Subcutaneous adipose tissue (tissue), 4 donors: ENCODE results near the gene GATA3. TPM values are rescaled to one million over a fixed set of nuclear protein-coding genes. Genes with fewer than 3 reads are reported as not detected.

ENCODE experiments used
- total RNA-seq, 4 donors: library from RNA; depleted of rRNA; stranded (reverse); fragments of >200 nt; gene quantifications; one replicate each; pipeline ENCODE4 v1.1.0, GENCODE V29; 2016
- TF ChIP-seq, protein P1 (sequence below): fragments of 450-650 bp; IDR thresholded peaks from one replicate; pipeline ENCODE4 v1.5.1; 2016; ENCODE audit warnings: low read depth, mild to moderate bottlenecking, control low read depth, antibody characterized with exemption, moderate library complexity

The GATA3 gene
- total RNA-seq, 4 donors from 2014 or later, result 0.66 to 8.3 (median 3.0) TPM

DNA sequence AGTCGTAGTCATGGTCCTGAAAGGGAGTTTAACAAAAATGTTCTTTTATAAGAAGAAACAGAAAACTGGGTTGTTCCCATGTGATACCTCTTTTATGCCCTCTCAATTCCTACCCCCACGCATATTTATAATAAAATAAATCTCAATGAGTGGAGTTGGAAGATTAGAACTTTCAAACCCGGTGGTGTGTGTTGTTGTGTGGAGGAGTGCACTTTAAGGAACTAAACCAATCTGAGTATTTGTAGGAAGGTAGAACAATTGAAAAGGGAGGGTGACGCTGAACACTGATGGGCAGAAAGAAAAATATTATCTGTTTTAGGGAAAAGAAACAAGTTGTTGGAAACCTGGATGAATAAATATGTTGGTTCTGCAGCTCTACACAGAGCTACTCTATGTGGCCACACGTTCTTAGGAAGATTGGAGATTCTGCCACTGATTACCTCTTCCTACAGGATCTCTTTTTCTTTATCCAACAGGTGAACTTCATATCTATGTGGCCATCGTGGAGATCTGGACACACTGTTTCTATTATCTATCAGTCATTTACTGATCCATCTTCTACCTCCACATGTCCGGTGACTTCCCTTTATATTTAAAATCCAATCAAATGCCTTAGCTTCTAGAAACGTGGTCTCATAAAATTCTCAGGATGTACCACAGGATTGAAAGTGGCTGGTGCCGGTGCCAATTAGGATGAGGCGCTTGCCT, 13.1 kb upstream of the GATA3 start:
- TF ChIP-seq, protein P1, sequence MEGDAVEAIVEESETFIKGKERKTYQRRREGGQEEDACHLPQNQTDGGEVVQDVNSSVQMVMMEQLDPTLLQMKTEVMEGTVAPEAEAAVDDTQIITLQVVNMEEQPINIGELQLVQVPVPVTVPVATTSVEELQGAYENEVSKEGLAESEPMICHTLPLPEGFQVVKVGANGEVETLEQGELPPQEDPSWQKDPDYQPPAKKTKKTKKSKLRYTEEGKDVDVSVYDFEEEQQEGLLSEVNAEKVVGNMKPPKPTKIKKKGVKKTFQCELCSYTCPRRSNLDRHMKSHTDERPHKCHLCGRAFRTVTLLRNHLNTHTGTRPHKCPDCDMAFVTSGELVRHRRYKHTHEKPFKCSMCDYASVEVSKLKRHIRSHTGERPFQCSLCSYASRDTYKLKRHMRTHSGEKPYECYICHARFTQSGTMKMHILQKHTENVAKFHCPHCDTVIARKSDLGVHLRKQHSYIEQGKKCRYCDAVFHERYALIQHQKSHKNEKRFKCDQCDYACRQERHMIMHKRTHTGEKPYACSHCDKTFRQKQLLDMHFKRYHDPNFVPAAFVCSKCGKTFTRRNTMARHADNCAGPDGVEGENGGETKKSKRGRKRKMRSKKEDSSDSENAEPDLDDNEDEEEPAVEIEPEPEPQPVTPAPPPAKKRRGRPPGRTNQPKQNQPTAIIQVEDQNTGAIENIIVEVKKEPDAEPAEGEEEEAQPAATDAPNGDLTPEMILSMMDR, result no peak

DNA sequence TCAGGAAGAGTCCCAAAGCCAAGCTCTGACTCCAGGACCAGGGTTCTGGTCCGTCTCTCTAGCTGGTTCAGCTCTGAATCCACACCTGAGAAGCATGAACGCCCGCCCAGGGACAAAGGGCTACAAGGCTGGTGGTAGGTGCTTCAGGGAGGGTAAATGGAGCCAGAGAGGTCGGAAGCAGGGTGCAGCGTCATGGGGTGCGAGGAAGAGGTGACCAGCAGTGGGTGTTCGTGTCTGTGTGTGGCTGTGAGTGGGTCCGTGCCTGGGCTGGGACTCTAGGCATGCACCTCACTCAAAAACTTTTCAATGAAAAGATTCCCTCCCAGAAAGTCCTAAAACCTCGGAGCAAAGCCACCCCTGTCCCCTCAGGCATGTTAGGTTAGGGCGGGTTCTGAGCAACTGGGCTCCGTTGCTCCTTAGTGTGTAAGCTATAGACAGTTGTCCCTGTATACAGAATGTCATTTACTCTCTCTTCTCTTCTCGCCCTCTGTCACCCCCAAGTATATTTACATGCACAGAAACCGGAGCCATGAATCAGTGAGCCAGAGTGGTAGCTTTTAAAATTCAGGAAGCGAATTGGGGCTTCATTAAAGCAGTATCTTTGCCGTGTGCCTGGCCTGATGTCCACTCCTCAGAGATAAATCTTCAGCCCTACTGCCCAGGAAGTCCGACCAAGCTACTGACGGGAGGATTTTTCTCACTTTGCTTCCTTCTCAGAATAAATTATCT, 12.3 kb upstream of the GATA3 start:
- TF ChIP-seq, protein P1, result no peak

DNA sequence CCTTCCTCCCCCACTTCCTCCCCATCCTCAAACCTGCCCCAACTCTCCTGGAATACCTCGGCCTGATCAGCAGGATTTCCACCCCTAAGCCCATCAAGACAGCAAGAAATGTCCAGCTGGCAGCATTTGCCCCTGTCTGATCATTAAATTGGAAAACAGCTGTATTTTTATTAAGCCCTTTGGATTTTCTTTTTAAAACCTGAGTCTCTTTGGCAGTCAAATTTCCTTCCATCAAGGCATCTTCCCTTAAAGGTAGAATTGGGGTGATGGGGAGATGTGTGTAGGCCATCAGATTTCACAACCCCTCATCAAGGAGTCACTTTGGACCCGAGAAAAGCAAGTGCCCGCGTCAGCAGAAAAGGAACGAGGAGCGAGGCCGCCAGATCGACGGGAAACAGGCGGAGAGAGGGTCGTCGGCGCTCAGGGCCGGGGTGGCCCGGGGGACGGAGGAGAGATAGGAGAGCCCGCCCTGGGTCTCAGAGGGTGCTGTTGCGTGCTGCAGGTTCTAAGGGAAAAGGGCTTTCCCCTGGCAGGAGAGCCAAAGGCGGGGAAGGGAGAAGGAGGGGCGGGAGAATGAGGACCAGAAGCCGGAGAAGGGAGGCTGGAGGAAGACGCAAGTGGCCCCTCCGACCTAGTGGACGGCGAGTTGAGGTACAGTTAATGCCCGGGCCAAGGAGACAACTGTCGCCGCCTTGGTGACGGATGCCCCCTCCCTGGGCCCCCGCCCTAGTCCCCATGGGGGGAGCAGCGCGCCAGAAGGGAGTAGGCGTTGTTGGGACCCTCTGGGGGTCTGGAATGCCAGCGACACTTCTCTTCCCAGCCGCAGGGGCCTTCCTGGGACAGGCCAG, 11.5 kb upstream of the GATA3 start:
- TF ChIP-seq, protein P1, result no peak

DNA sequence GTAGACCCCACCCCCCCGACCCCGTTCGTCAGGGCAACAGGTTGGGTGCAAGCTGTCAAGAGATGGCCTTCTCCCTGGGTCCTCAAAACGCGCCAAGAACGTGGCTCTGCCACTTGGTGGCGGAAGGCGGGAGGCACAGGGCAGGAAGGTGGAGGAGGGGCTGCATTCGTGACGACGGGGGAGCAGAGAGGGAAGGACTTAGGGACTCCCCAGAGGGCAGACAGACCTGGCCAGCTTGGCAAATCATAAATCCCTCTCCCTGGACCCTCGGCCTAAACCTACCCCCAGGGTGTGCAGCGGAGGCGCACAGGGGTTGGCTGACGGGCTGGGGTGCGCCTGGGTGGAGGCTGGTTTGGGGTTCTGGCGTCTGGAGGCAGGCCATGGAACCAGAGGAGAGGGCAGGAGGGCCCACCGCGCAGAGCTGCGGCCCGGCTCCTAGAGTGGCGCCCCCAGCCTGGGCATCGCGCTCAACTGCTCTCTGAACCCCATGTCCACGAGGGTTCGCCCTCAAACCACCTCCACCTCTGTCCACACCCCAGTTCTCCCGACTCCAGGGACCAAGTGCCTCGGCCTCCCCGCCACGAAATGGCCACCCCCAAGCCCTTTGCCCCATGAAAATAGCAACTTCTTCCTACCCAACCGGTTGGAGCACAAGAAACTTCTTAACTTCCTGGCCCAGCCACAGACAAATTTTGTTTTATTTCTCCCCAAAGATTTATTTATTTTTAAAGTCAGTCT, 10.8 kb upstream of the GATA3 start:
- TF ChIP-seq, protein P1, result no peak

DNA sequence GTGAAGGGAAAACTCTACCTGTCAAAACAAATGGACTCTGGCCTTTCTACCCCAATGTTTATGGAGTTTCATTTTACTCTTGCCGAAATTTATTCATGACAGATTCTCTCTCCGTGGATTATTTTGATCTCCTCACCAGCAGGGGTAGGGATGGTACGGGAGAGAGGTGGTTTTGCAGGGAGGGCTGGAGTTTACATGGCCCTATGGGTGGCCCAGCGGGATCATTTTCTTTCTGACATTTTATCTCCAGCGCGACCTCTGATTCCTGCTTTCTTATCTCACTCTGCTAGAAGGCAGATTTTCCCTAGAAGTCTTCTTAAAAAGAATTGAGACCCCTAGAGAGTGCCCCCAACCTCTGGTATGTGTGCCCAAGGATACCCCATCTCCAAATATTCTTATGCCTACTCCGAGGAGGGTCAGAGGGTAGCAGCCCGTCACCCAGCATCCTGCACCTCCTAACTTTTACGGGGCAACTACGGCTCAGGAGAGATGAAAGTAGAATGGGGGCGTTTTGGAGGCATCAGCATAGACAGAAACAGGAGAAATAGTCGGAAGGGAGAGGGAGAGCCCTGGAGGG, 10.1 kb upstream of the GATA3 start:
- TF ChIP-seq, protein P1, result no peak

DNA sequence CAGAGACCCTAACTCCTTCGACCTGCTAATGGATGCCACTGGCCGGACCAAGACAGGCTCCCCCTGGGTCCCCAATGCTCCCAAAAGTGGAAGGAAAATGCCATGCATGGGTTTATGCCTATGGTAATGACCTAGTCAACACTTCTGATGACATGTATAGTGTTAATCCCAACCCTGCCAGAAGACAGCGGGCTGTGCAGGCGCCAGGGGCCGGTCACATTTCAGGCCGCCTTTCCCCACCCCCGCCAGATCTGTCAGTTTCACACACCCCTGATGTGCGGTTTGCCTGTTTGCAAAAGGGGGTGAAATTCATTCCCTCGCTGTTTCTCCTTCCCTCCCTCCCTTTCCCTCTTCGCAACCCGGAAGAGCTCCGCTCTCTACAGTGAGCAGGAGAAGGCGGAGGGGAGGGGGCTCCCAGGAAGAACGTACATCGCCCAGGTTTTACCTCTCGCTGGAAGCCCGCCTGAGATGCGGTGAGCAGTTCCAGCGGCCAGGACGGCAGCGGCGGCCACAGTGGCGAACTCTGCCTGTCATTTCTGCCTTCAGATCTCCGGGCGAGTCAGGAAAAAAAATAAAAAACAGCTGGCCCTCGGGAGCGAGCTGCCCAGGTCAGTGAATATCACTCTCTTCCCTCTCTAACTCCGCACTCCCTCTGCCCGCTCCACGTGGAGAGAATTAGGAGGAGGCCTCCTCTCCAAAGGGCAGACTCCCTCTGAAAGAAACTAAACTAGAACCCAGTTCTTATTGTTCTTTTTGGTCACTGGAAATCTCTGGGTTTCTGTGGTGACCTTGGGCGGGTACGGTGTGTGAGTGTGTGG, 9.4 kb upstream of the GATA3 start:
- TF ChIP-seq, protein P1, result no peak
